C4-2B (cell line): ENCODE results near the gene CEP57L1.
"Not testable (repeated sequence)": the region's sequence is repeated elsewhere in the genome, so short reads cannot be mapped to it uniquely, and the experiment has no call there.

Source experiments
- CTCF ChIP-seq: fragments of 450-650 bp; conservative IDR thresholded peaks from 2 replicates; pipeline ENCODE4 v1.5.1; 2017; ENCODE audit warnings: mild to moderate bottlenecking
- ZFX ChIP-seq: fragments of 450-650 bp; IDR thresholded peaks from 2 replicates; pipeline ENCODE4 v1.6.1; 2017

GRCh38 chr6:109136530-109136929, 41.2 kb downstream of the CEP57L1 start:
- not testable (repeated sequence) for TF ChIP-seq CTCF, ZFX
